Endodermal cell (in vitro differentiated cells): ENCODE measurements around the gene SLMAP. TPM values are rescaled to one million over a fixed set of nuclear protein-coding genes. Genes with fewer than 3 reads are reported as not detected.

Experiments used
- DNase-seq: peaks from one replicate; pipeline ENCODE4 v3.0.0-alpha.2; 2017
- H3K27ac ChIP-seq: 2 replicates; pipeline ENCODE4 v1.5.1; 2013; ENCODE audit warnings: mild to moderate bottlenecking, low read depth, low read length, moderate library complexity
- H3K27me3 ChIP-seq: 2 replicates; pipeline ENCODE4 v1.6.1; 2013; ENCODE audit warnings: mild to moderate bottlenecking, low read length, moderate library complexity; ENCODE audit not compliant: insufficient read depth, control insufficient read depth, poor library complexity, severe bottlenecking
- H3K36me3 ChIP-seq: 2 replicates; pipeline ENCODE4 v1.7.0; 2013; ENCODE audit warnings: mild to moderate bottlenecking, low read length, moderate library complexity; ENCODE audit not compliant: control insufficient read depth, insufficient read depth
- H3K4me1 ChIP-seq: one replicate; pipeline ENCODE4 v1.7.0; 2013; ENCODE audit warnings: low read length; ENCODE audit not compliant: control insufficient read depth, insufficient read depth
- H3K4me3 ChIP-seq: 2 replicates; pipeline ENCODE4 v1.5.1; 2013; ENCODE audit warnings: mild to moderate bottlenecking, low read length, moderate library complexity
- H3K9ac ChIP-seq: 2 replicates; pipeline ENCODE4 v1.6.1; 2013; ENCODE audit warnings: mild to moderate bottlenecking, low read length, moderate library complexity; ENCODE audit not compliant: poor library complexity, severe bottlenecking; ENCODE audit errors: extremely low read depth
- H3K9me3 ChIP-seq: 2 replicates; pipeline ENCODE4 v1.6.1; 2013; ENCODE audit warnings: mild to moderate bottlenecking, low read length, moderate library complexity; ENCODE audit not compliant: control insufficient read depth
- H3K27ac Mint-ChIP-seq: 2 replicates; pipeline ENCODE4 v1.8.0; 2020; ENCODE audit warnings: mixed read lengths
- H3K27me3 Mint-ChIP-seq: 2 replicates; pipeline ENCODE4 v1.8.0; 2021; ENCODE audit warnings: mild to moderate bottlenecking, mixed read lengths; ENCODE audit not compliant: insufficient read depth
- H3K36me3 Mint-ChIP-seq: 2 replicates; pipeline ENCODE4 v1.8.0; 2020; ENCODE audit warnings: low read depth, mixed read lengths
- H3K4me1 Mint-ChIP-seq: 2 replicates; pipeline ENCODE4 v1.8.0; 2020; ENCODE audit warnings: mixed read lengths
- H3K4me3 Mint-ChIP-seq: 2 replicates; pipeline ENCODE4 v1.8.0; 2020; ENCODE audit warnings: mild to moderate bottlenecking, moderate library complexity, mixed read lengths
- H3K9me3 Mint-ChIP-seq: 2 replicates; pipeline ENCODE4 v1.8.0; 2020; ENCODE audit warnings: mild to moderate bottlenecking, mixed read lengths
- CTCF ChIP-seq: fragments of 200-600 bp; sonication (generic); conservative IDR thresholded peaks from 2 replicates; pipeline ENCODE4 v1.5.0; 2021; ENCODE audit warnings: antibody characterized with exemption, mild to moderate bottlenecking
- WGBS, 2 experiments: methylation state at CpG; one replicate each; pipeline versions ENCODE4 v1.1.5 to v1.1.7; 2013; ENCODE audit warnings: missing lambda C conversion rate in 2 of 2, mixed read lengths in 1 of 2; ENCODE audit not compliant: insufficient coverage in 1 of 2, insufficient read length in 1 of 2; 5-methylcytosine and 5-hydroxymethylcytosine counted together
- total RNA-seq, 2 donors: library from RNA; stranded (reverse); fragmentation: NEBNext Ultra II Directional in 1 of 2; extraction: Animal tissue kit (Norgen Biotek cat#: 25700) in 1 of 2; gene quantifications; 2 replicates in 1 of 2; 3 replicates in 1 of 2; pipeline ENCODE4 v1.2.1, GENCODE V29; 2021

SLMAP gene
- total RNA-seq, 2 donors from 2014 or later = 64.8 to 65.7 TPM

- H3K4me1 ChIP-seq = peaks cover 3% of the 10 kb centered on the region
- no peak for DNase-seq
- peaks cover 40% of the 10 kb centered on the region for H3K4me1 Mint-ChIP-seq
- no peak overlapping the region for H3K27ac ChIP-seq
- no peak for TF ChIP-seq CTCF
- no peak overlapping the region for H3K9ac ChIP-seq
- H3K36me3 ChIP-seq = no peaks in the 10 kb centered on the region
- no peaks in the 10 kb centered on the region for H3K9me3 ChIP-seq
- no peak overlapping the region for H3K4me3 ChIP-seq
- H3K36me3 Mint-ChIP-seq = peaks cover 3% of the 10 kb centered on the region
- no peak overlapping the region for H3K4me3 Mint-ChIP-seq
- no peak overlapping the region for H3K27ac Mint-ChIP-seq
- H3K27me3 ChIP-seq = peaks cover 69% of the 10 kb centered on the region
- H3K9me3 Mint-ChIP-seq = no peaks in the 10 kb centered on the region
- H3K27me3 Mint-ChIP-seq = no peaks in the 10 kb centered on the region
Measured at GRCh38 chr3:57821765-57822164, 65.7 kb downstream of the SLMAP start.

GRCh38 chr3:57822686-57823085 lies 66.6 kb downstream of the SLMAP start:
- DNase-seq = no peak
- Mint-ChIP-seq H3K27ac (no peak overlapping the region), H3K4me3 (no peak overlapping the region), H3K4me1 (peaks cover 47% of the 10 kb centered on the region), H3K27me3 (no peaks in the 10 kb centered on the region), H3K9me3 (no peaks in the 10 kb centered on the region), H3K36me3 (peaks cover 3% of the 10 kb centered on the region)
- Histone ChIP-seq H3K9ac (no peak overlapping the region), H3K9me3 (no peaks in the 10 kb centered on the region), H3K27me3 (peaks cover 69% of the 10 kb centered on the region), H3K36me3 (no peaks in the 10 kb centered on the region), H3K4me3 (no peak overlapping the region), H3K4me1 (peaks cover 8% of the 10 kb centered on the region), H3K27ac (no peak overlapping the region)
- no peak for TF ChIP-seq CTCF

GRCh38 chr3:57825116-57825515 lies 69.0 kb downstream of the SLMAP start:
- 62% methylated on average over 3 of the region's 3 CpGs; no CpG with 5 or more reads in 1 of the 2 experiments for WGBS, 2 experiments
- H3K4me3 Mint-ChIP-seq = no peak overlapping the region
- Histone ChIP-seq H3K4me3 (no peak overlapping the region), H3K27ac (no peak overlapping the region), H3K27me3 (peaks cover 58% of the 10 kb centered on the region), H3K9ac (no peak overlapping the region), H3K4me1 (peaks cover 8% of the 10 kb centered on the region), H3K9me3 (no peaks in the 10 kb centered on the region), H3K36me3 (no peaks in the 10 kb centered on the region)
- H3K27me3 Mint-ChIP-seq = no peaks in the 10 kb centered on the region
- H3K27ac Mint-ChIP-seq = no peak overlapping the region
- no peak for DNase-seq
- H3K9me3 Mint-ChIP-seq = no peaks in the 10 kb centered on the region
- no peak for TF ChIP-seq CTCF
- peaks cover 46% of the 10 kb centered on the region for H3K4me1 Mint-ChIP-seq
- H3K36me3 Mint-ChIP-seq = peaks cover 3% of the 10 kb centered on the region
